CD14-positive monocyte (primary cell): ENCODE measurements around the gene CCL5. TPM values are rescaled to one million over a fixed set of nuclear protein-coding genes. Genes with fewer than 3 reads are reported as not detected.

Source experiments
- DNase-seq, 3 donors: peaks; one replicate each; pipeline ENCODE4 v3.0.0-alpha.2; 2011 to 2022
- H2AFZ ChIP-seq: 2 replicates; pipeline ENCODE4 v1.6.0; 2012; ENCODE audit warnings: mild to moderate bottlenecking, low read depth, low read length, inconsistent platforms; ENCODE audit not compliant: insufficient read depth, poor library complexity, severe bottlenecking
- H3K27ac ChIP-seq, 2 donors: 1 replicate in 1 of 2; 2 replicates in 1 of 2; pipeline ENCODE4 v1.5.1; 2012 to 2013; ENCODE audit warnings: low read length in 2 of 2, control low read depth in 1 of 2, inconsistent platforms in 1 of 2, low read depth in 1 of 2, mild to moderate bottlenecking in 1 of 2
- H3K27me3 ChIP-seq, 2 donors: one replicate each; pipeline versions ENCODE4 v1.6.0 to v1.6.1; 2011 to 2013; ENCODE audit warnings: low read length in 2 of 2; ENCODE audit not compliant: control insufficient read depth in 2 of 2, insufficient read depth in 2 of 2
- H3K36me3 ChIP-seq, 2 donors: replicated peaks in 1 of 2; 1 replicate in 1 of 2; 2 replicates in 1 of 2; pipeline versions ENCODE4 v1.5.1 to v1.6.1; 2012 to 2013; ENCODE audit warnings: low read length in 2 of 2, control low read depth in 1 of 2, inconsistent platforms in 1 of 2, mild to moderate bottlenecking in 1 of 2; ENCODE audit not compliant: insufficient read depth in 2 of 2, control insufficient read depth in 1 of 2
- H3K4me1 ChIP-seq, 2 donors: 1 replicate in 1 of 2; 2 replicates in 1 of 2; pipeline versions ENCODE4 v1.5.1 to v1.6.1; 2012 to 2013; ENCODE audit warnings: low read length in 2 of 2, control low read depth in 1 of 2, inconsistent platforms in 1 of 2, mild to moderate bottlenecking in 1 of 2, moderate library complexity in 1 of 2; ENCODE audit not compliant: insufficient read depth in 2 of 2, control insufficient read depth in 1 of 2
- H3K4me2 ChIP-seq: replicated peaks from 2 replicates; pipeline ENCODE3; 2012; ENCODE audit warnings: low read length, moderate library complexity, mild to moderate bottlenecking; ENCODE audit not compliant: poor library complexity, severe bottlenecking; ENCODE audit errors: extremely low read depth
- H3K4me3 ChIP-seq, 3 experiments: fragments of 200-600 bp in 1 of 3; sonication (generic) in 1 of 3; replicated peaks in 1 of 3; 1 replicate in 2 of 3; 2 replicates in 1 of 3; pipeline ENCODE4 v1.5.1; 2011 to 2013; ENCODE audit warnings: low read length in 3 of 3, mild to moderate bottlenecking in 3 of 3, control low read depth in 2 of 3, low read depth in 2 of 3, inconsistent platforms in 1 of 3, moderate library complexity in 1 of 3
- H3K79me2 ChIP-seq: 2 replicates; pipeline ENCODE4 v1.6.0; 2012; ENCODE audit warnings: mild to moderate bottlenecking, control low read depth, inconsistent platforms, low read length, moderate library complexity; ENCODE audit not compliant: insufficient read depth
- H3K9ac ChIP-seq: 2 replicates; pipeline ENCODE4 v1.6.0; 2017; ENCODE audit warnings: low read length, mild to moderate bottlenecking; ENCODE audit not compliant: insufficient read depth, poor library complexity, severe bottlenecking
- H3K9me3 ChIP-seq, 2 donors: replicated peaks in 1 of 2; 1 replicate in 1 of 2; 2 replicates in 1 of 2; pipeline versions ENCODE4 v1.5.1 to v1.6.1; 2012 to 2013; ENCODE audit warnings: low read length in 2 of 2, control low read depth in 1 of 2; ENCODE audit not compliant: control insufficient read depth in 1 of 2, insufficient read depth in 1 of 2
- H4K20me1 ChIP-seq: 2 replicates; pipeline ENCODE4 v1.6.0; 2012; ENCODE audit warnings: mild to moderate bottlenecking, low read length, control low read depth, moderate library complexity; ENCODE audit not compliant: insufficient read depth
- H3K27ac Mint-ChIP-seq, 7 donors: one replicate each; pipeline ENCODE4 v1.8.0; 2020; ENCODE audit warnings: mild to moderate bottlenecking in 7 of 7, mixed read lengths in 7 of 7, moderate library complexity in 6 of 7, inconsistent platforms in 2 of 7
- H3K27me3 Mint-ChIP-seq, 3 donors: one replicate each; pipeline ENCODE4 v1.8.0; 2021 to 2022; ENCODE audit warnings: low read depth in 3 of 3, mild to moderate bottlenecking in 3 of 3, mixed read lengths in 3 of 3, moderate library complexity in 3 of 3, inconsistent platforms in 1 of 3
- H3K36me3 Mint-ChIP-seq, 2 donors: one replicate each; pipeline ENCODE4 v1.8.0; 2020; ENCODE audit warnings: mixed read lengths in 2 of 2, inconsistent platforms in 1 of 2, mild to moderate bottlenecking in 1 of 2
- H3K4me1 Mint-ChIP-seq: one replicate; pipeline ENCODE4 v1.8.0; 2020; ENCODE audit warnings: mild to moderate bottlenecking, mixed read lengths
- H3K4me3 Mint-ChIP-seq, 2 donors: one replicate each; pipeline ENCODE4 v1.8.0; 2020; ENCODE audit warnings: mild to moderate bottlenecking in 2 of 2, mixed read lengths in 2 of 2, moderate library complexity in 1 of 2
- H3K9me3 Mint-ChIP-seq, 7 donors: one replicate each; pipeline ENCODE4 v1.8.0; 2020 to 2022; ENCODE audit warnings: mixed read lengths in 7 of 7, mild to moderate bottlenecking in 6 of 7, moderate library complexity in 6 of 7, inconsistent platforms in 2 of 7
- WGBS: methylation state at CpG from one replicate; pipeline ENCODE4 v1.1.5; 2013; ENCODE audit warnings: missing lambda C conversion rate; ENCODE audit not compliant: insufficient coverage; 5-methylcytosine and 5-hydroxymethylcytosine counted together
- intact Hi-C, 2 donors: fragments of 100-400 bp; cut with micrococcal nuclease; formaldehyde crosslinking; loops; one replicate each; pipeline versions ENCODE4 v1.15.0 to v1.15.1; 2023
- polyA plus RNA-seq, 3 donors: library from polyadenylated mRNA; depleted of rRNA in 1 of 3; unstranded in 2 of 3; stranded (reverse) in 1 of 3; fragments of 300-500 nt in 2 of 3; fragments of >200 nt in 1 of 3; fragmentation: Illumina TruSeq in 2 of 3; gene quantifications; 1 replicate in 2 of 3; 2 replicates in 1 of 3; pipeline ENCODE4 v1.2.3, GENCODE V29; 2012 to 2021
- TF ChIP-seq, protein P1 (sequence below): fragments of 200-600 bp; IDR thresholded peaks from one replicate; pipeline ENCODE4 v1.8.0; 2022; ENCODE audit warnings: antibody characterized with exemption, mild to moderate bottlenecking

CCL5 gene
- polyA plus RNA-seq, 3 donors = 0.95 to 6.8 (median 2.8) TPM

DNA sequence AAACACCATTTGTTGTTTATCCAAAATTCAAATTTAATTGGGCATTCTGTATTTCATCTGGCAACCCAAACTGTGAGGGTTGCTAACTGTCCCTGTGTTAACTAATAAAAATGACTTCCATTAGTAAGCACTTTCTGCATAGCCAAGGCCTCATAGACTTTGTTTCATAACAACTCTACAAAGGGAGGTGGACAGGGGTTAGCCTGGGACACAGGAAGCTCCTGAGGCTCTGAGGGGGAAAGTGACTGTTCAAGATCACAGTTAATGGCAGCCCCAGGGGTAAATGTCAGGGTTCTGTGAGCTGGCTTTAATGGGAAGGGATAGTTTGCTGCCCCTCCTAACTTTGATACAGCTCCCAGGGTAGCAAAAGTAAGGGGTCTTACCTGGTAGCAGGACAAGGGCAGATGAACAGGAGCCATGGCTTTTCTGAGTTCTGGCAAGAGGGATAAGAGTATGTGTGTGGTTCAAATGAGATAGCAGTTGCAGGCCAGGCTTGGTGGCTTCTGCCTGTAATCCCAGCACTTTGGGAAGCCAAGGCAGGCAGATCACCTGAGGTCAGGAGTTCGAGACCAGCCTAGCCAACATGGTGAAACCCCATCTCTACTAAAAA lies 13.7 kb downstream of the CCL5 start:
- Histone ChIP-seq H3K4me3 (no peak overlapping the region), H3K4me1 (peaks cover 9 to 21% of the 10 kb centered on the region in 2 donors), H2AFZ (no peak overlapping the region), H3K27me3 (no peaks in the 10 kb centered on the region), H3K27ac (peak overlapping the region in 1 of 2 donors; percentile 33), H4K20me1 (no peaks in the 10 kb centered on the region), H3K4me2 (no peak overlapping the region), H3K79me2 (no peaks in the 10 kb centered on the region), H3K9ac (no peak overlapping the region), H3K9me3 (no peaks in the 10 kb centered on the region), H3K36me3 (no peaks in the 10 kb centered on the region)
- peaks cover 0 to 2% (median 0%) of the 10 kb centered on the region in 3 donors for H3K27me3 Mint-ChIP-seq
- H3K4me1 Mint-ChIP-seq = peaks cover 23% of the 10 kb centered on the region
- peak overlapping the region in 4 of 7 donors; percentile 35 to 90 (median 55) for H3K27ac Mint-ChIP-seq
- DNase-seq = no peak
- TF ChIP-seq, protein P1, sequence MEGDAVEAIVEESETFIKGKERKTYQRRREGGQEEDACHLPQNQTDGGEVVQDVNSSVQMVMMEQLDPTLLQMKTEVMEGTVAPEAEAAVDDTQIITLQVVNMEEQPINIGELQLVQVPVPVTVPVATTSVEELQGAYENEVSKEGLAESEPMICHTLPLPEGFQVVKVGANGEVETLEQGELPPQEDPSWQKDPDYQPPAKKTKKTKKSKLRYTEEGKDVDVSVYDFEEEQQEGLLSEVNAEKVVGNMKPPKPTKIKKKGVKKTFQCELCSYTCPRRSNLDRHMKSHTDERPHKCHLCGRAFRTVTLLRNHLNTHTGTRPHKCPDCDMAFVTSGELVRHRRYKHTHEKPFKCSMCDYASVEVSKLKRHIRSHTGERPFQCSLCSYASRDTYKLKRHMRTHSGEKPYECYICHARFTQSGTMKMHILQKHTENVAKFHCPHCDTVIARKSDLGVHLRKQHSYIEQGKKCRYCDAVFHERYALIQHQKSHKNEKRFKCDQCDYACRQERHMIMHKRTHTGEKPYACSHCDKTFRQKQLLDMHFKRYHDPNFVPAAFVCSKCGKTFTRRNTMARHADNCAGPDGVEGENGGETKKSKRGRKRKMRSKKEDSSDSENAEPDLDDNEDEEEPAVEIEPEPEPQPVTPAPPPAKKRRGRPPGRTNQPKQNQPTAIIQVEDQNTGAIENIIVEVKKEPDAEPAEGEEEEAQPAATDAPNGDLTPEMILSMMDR = no peak
- no CpG with 5 or more reads among the region's 1 CpG for WGBS
- H3K9me3 Mint-ChIP-seq = peaks cover 0 to 2% (median 0%) of the 10 kb centered on the region in 7 donors
- no peaks in the 10 kb centered on the region for H3K36me3 Mint-ChIP-seq
- H3K4me3 Mint-ChIP-seq = no peak overlapping the region
- intact Hi-C loops = no loop called here

GRCh38 chr17:35865412-35866340 lies 14.5 kb downstream of the CCL5 start:
- peaks cover 17% of the 10 kb centered on the region for H3K4me1 Mint-ChIP-seq
- 67% methylated on average over 1 of the region's 3 CpGs for WGBS
- H3K27me3 Mint-ChIP-seq = peaks cover 0 to 2% (median 0%) of the 10 kb centered on the region in 3 donors
- TF ChIP-seq, protein P1 = no peak
- peaks cover 9 to 16% of the 10 kb centered on the region in 2 donors for H3K4me1 ChIP-seq
- no peaks in the 10 kb centered on the region for H3K27me3 ChIP-seq
- H3K4me2 ChIP-seq = no peak overlapping the region
- no peak overlapping the region for H2AFZ ChIP-seq
- DNase-seq = peak in 1 of 3 donors; percentile 15
- H3K9ac ChIP-seq = no peak overlapping the region
- no peaks in the 10 kb centered on the region for H4K20me1 ChIP-seq
- H3K79me2 ChIP-seq = no peaks in the 10 kb centered on the region
- H3K36me3 ChIP-seq = no peaks in the 10 kb centered on the region
- H3K9me3 Mint-ChIP-seq = peaks cover 0 to 2% (median 0%) of the 10 kb centered on the region in 7 donors
- H3K27ac Mint-ChIP-seq = peak overlapping the region in 1 of 7 donors; percentile 38
- no peaks in the 10 kb centered on the region for H3K9me3 ChIP-seq
- H3K36me3 Mint-ChIP-seq = no peaks in the 10 kb centered on the region
- intact Hi-C loops = no loop called here
- H3K4me3 ChIP-seq = no peak overlapping the region
- peak overlapping the region in 1 of 2 donors; percentile 33 for H3K27ac ChIP-seq
- H3K4me3 Mint-ChIP-seq = no peak overlapping the region
